Measurements from ENCODE around the gene CAMK1. TPM values are rescaled to one million over a fixed set of nuclear protein-coding genes. Genes with fewer than 3 reads are reported as not detected.

Gene CAMK1
- total and polyA plus RNA-seq, 2 of the 4 experiments (the other 2 are of a cell fraction): 33.3 to 36.4 TPM

GRCh38 chr3:9710174-9710739, 59.5 kb downstream of the CAMK1 start:
- Histone ChIP-seq H2BK120ac (ENCODE audit: low read depth, low read length) (no peak overlapping the region), H3K79me1 (ENCODE audit: low read depth in 1 of 2, low read length in 2 of 2) (no peaks in the 10 kb centered on the region), H3K36me3 (ENCODE audit: control insufficient read depth, insufficient read depth, low read length) (no peaks in the 10 kb centered on the region), H3K27ac (ENCODE audit: insufficient read depth, low read length) (no peak overlapping the region), H2AK5ac (ENCODE audit: low read depth, low read length) (no peak overlapping the region), H3K4me2 (ENCODE audit: low read depth, low read length) (no peak overlapping the region), H3K4ac (ENCODE audit: low read depth, low read length) (no peak overlapping the region), H3K27me3 (ENCODE audit: control insufficient read depth, insufficient read depth, low read length) (peaks cover 31% of the 10 kb centered on the region), H3K14ac (replicated peaks; ENCODE audit: low read depth, low read length) (no peak overlapping the region), H2AK9ac (replicated peaks; ENCODE audit: low read depth, low read length, poor library complexity) (no peak overlapping the region), H3K4me3 (ENCODE audit: insufficient read depth, low read depth, low read length) (no peak overlapping the region), H3K9me1 (ENCODE audit: insufficient read depth, low read length) (no peaks in the 10 kb centered on the region), H4K91ac (ENCODE audit: insufficient read depth, low read depth, low read length) (no peak overlapping the region), H3K23ac (ENCODE audit: low read depth, low read length) (no peak overlapping the region), H3K9me3 (ENCODE audit: control insufficient read depth, insufficient read depth, low read length) (no peaks in the 10 kb centered on the region), H3K56ac (ENCODE audit: extremely low read depth, insufficient read depth, low read length) (no peak overlapping the region), H3K18ac (ENCODE audit: low read depth, low read length) (no peak overlapping the region), H4K20me1 (ENCODE audit: insufficient read depth, low read length) (no peaks in the 10 kb centered on the region), H3K9ac (ENCODE audit: low read depth, low read length) (no peak overlapping the region), H2BK15ac (ENCODE audit: low read depth, low read length) (no peak overlapping the region), H2BK20ac (ENCODE audit: low read depth, low read length) (no peak overlapping the region), H4K8ac (ENCODE audit: low read depth in 2 of 2, low read length in 2 of 2) (no peak overlapping the region), H4K5ac (ENCODE audit: low read depth, low read length) (no peak overlapping the region), H2AFZ (replicated peaks; ENCODE audit: low read length, poor library complexity) (no peak overlapping the region), H3K4me1 (ENCODE audit: control insufficient read depth, insufficient read depth, low read length) (no peaks in the 10 kb centered on the region), H2BK5ac (ENCODE audit: low read depth, low read length, poor library complexity, severe bottlenecking) (no peak overlapping the region)
- dilution Hi-C loops (cut with HindIII; ENCODE audit: low sequenced_read_pairs, unreplicated experiment) (no loop called here), intact Hi-C loops (cut with micrococcal nuclease) (loop anchor here (10.0 kb wide), 1 partner anchor 515 kb away; no protein-coding TSS in a partner anchor), in situ Hi-C loops (cut with MboI; ENCODE audit: low sequenced_read_pairs) (no loop called here)
- ATAC-seq (ENCODE audit: low read depth) (no peak), DNase-seq (no peak)
- BruUV-seq (replicated peaks): no TSS peak
- TF ChIP-seq MXI1 (IDR thresholded peaks at IDR 0.05; ENCODE audit: borderline replicate concordance, low read depth, low read length) (no peak), FOS (IDR thresholded peaks at IDR 0.05; ENCODE audit: low read depth, low read length) (no peak)
- ChIA-PET CTCF (no interaction called here), POLR2A (ENCODE audit: unreplicated experiment) (no interaction called here)
- 36% methylated on average over 2 of the region's 3 CpGs; no CpG with 5 or more reads in 1 of the 2 experiments for WGBS, 2 experiments (ENCODE audit: extremely low coverage in 2 of 2, insufficient read length in 1 of 2)

Other genes with a start within 250 kb of the CAMK1 start
- gene LHFPL4, start 216.1 kb downstream of the CAMK1 start, total RNA-seq (2012; rRNA removed): not detected in 2 replicates
- gene LHFPL4, start 216.1 kb downstream of the CAMK1 start, polyA plus RNA-seq (2012; rRNA removed): not detected in 2 replicates
- gene MTMR14, start 120.4 kb downstream of the CAMK1 start, total RNA-seq (2012; rRNA removed): 38.3 and 41.4 TPM in 2 replicates
- gene MTMR14, start 120.4 kb downstream of the CAMK1 start, polyA plus RNA-seq (2012; rRNA removed): 22.3 and 22.7 TPM in 2 replicates
- not detected in 2 replicates for gene CPNE9, start 66.1 kb downstream of the CAMK1 start, total RNA-seq (2012; rRNA removed)
- gene CPNE9, start 66.1 kb downstream of the CAMK1 start, polyA plus RNA-seq (2012; rRNA removed): not detected in 2 replicates
- gene BRPF1, start 38.2 kb downstream of the CAMK1 start, total RNA-seq (2012; rRNA removed): 15.6 and 16.4 TPM in 2 replicates
- 13.6 and 15.1 TPM in 2 replicates for gene BRPF1, start 38.2 kb downstream of the CAMK1 start, polyA plus RNA-seq (2012; rRNA removed)
- gene OGG1, start 20.0 kb downstream of the CAMK1 start, total RNA-seq (2012; rRNA removed): 14.9 and 15.8 TPM in 2 replicates
- 25.6 and 28.2 TPM in 2 replicates for gene OGG1, start 20.0 kb downstream of the CAMK1 start, polyA plus RNA-seq (2012; rRNA removed)
- gene TADA3, start 22.5 kb upstream of the CAMK1 start, total RNA-seq (2012; rRNA removed): 69.7 and 83.0 TPM in 2 replicates
- gene TADA3, start 22.5 kb upstream of the CAMK1 start, polyA plus RNA-seq (2012; rRNA removed): 68.0 and 69.7 TPM in 2 replicates
- gene ARPC4, start 23.1 kb upstream of the CAMK1 start, total RNA-seq (2012; rRNA removed): 383 and 405 TPM in 2 replicates
- gene ARPC4, start 23.1 kb upstream of the CAMK1 start, polyA plus RNA-seq (2012; rRNA removed): 160 and 188 TPM in 2 replicates
- gene TTLL3, start 40.3 kb upstream of the CAMK1 start, total RNA-seq (2012; rRNA removed): 5.8 and 6.8 TPM in 2 replicates
- gene TTLL3, start 40.3 kb upstream of the CAMK1 start, polyA plus RNA-seq (2012; rRNA removed): 37.4 and 43.4 TPM in 2 replicates
- gene RPUSD3, start 74.1 kb upstream of the CAMK1 start, total RNA-seq (2012; rRNA removed): 30.3 and 30.8 TPM in 2 replicates
- 49.4 and 53.0 TPM in 2 replicates for gene RPUSD3, start 74.1 kb upstream of the CAMK1 start, polyA plus RNA-seq (2012; rRNA removed)
- gene CIDEC, start 110.3 kb upstream of the CAMK1 start, total RNA-seq (2012; rRNA removed): not detected in 2 replicates
- gene CIDEC, start 110.3 kb upstream of the CAMK1 start, polyA plus RNA-seq (2012; rRNA removed): 0.09 TPM in 1 of 2 replicates, not detected in the other
- gene JAGN1, start 120.7 kb upstream of the CAMK1 start, total RNA-seq (2012; rRNA removed): 39.3 and 40.5 TPM in 2 replicates
- 30.3 and 32.7 TPM in 2 replicates for gene JAGN1, start 120.7 kb upstream of the CAMK1 start, polyA plus RNA-seq (2012; rRNA removed)
- gene IL17RE, start 132.9 kb upstream of the CAMK1 start, total RNA-seq (2012; rRNA removed): 0.90 and 1.1 TPM in 2 replicates
- 7.2 and 8.6 TPM in 2 replicates for gene IL17RE, start 132.9 kb upstream of the CAMK1 start, polyA plus RNA-seq (2012; rRNA removed)
- 18.9 and 20.8 TPM in 2 replicates for gene IL17RC, start 147.2 kb upstream of the CAMK1 start, total RNA-seq (2012; rRNA removed)
- gene IL17RC, start 147.2 kb upstream of the CAMK1 start, polyA plus RNA-seq (2012; rRNA removed): 28.3 and 29.9 TPM in 2 replicates
- gene CRELD1, start 163.9 kb upstream of the CAMK1 start, total RNA-seq (2012; rRNA removed): 8.6 and 9.4 TPM in 2 replicates
- 25.2 and 25.7 TPM in 2 replicates for gene CRELD1, start 163.9 kb upstream of the CAMK1 start, polyA plus RNA-seq (2012; rRNA removed)
- 0.72 and 1.4 TPM in 2 replicates for gene PRRT3, start 182.5 kb upstream of the CAMK1 start, total RNA-seq (2012; rRNA removed)
- gene PRRT3, start 182.5 kb upstream of the CAMK1 start, polyA plus RNA-seq (2012; rRNA removed): 4.1 and 4.2 TPM in 2 replicates
- gene EMC3, start 216.9 kb upstream of the CAMK1 start, total RNA-seq (2012; rRNA removed): 78.9 and 152 TPM in 2 replicates
- 83.3 and 96.7 TPM in 2 replicates for gene EMC3, start 216.9 kb upstream of the CAMK1 start, polyA plus RNA-seq (2012; rRNA removed)

Data from IMR-90 (cell line).